Measurements from ENCODE around the gene PRDM10. TPM values are rescaled to one million over a fixed set of nuclear protein-coding genes. Genes with fewer than 3 reads are reported as not detected.

PRDM10 gene
- total RNA-seq, 4 donors from 2014 or later = 7.2 to 13.4 (median 8.1) TPM

- no peak for TF ChIP-seq CTCF (IDR thresholded peaks at IDR 0.05)
- no peak for DNase-seq (ENCODE audit: low spot score)
These were observed 10.3 kb downstream of the PRDM10 start for GRCh38 chr11:129992161-129992944.

DNA sequence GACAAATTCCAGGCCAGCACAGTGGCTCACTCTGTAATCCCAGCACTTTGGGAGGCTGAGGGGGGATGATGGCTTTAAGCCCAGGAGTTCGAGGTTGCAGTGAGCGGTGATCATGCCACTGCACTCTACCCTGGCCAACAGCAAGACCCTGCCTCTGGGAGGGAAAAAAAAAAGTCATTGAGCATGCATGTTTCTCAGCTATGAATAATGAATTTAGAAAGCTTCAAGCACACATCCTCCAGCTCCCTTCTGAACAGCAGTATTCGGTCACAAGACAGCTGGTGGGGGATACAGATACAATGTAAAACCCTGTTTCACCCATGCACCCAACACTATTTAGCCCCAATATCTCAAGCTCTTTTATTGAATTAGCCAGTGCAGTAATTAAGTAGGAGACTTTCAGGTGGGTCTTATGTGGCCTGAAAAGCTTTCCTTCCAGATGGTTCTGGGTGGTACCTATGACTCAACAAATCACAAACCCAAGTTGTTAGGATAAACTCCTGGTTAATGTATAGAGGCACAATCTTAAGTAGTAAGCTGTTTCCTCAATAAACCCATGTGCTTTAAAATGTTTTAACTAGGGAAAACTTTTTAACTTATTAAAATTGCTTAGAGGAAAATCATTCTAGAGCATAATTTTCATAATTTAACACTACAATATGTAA is 13.4 kb downstream of the PRDM10 start:
- ATAC-seq (ENCODE audit: low FRiP score) (no peak), DNase-seq (ENCODE audit: low spot score) (no peak)
- no peak for TF ChIP-seq CTCF (IDR thresholded peaks at IDR 0.05)

More at GRCh38 chr11:129992161-129992944, 10.3 kb downstream of the PRDM10 start:
- no peak for ATAC-seq (ENCODE audit: low FRiP score)

DNA sequence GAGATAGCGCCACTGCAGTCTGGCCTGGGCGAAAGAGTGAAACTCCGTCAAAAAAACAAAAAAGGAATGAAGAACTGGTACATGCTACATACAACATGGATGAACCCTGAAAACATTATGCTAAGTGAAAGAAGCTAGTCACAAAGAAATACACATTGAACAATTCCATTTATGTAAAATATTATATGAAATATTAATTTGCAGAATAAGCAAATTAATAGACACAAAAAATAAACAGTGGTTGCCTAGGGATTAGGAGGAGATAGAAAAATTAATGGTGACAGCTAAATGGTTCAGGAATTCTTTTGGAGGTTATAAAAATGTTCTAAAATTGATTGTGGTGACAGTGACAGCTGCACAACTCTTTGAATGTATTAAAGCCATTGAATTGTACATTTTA is 14.7 kb downstream of the PRDM10 start:
- no peak for ATAC-seq (ENCODE audit: low FRiP score)
- TF ChIP-seq CTCF (IDR thresholded peaks at IDR 0.05) = no peak
- DNase-seq (ENCODE audit: low spot score) = no peak

- DNase-seq (ENCODE audit: low spot score) (no peak), ATAC-seq (ENCODE audit: low FRiP score) (no peak)
- TF ChIP-seq CTCF (IDR thresholded peaks at IDR 0.05) = no peak
These were observed 16.8 kb downstream of the PRDM10 start for GRCh38 chr11:129985823-129986222.

GRCh38 chr11:129980086-129980485 is 22.5 kb downstream of the PRDM10 start:
- no peak for TF ChIP-seq CTCF (IDR thresholded peaks at IDR 0.05)
- DNase-seq (ENCODE audit: low spot score) (no peak), ATAC-seq (ENCODE audit: low FRiP score) (no peak)

- no peak for TF ChIP-seq CTCF (IDR thresholded peaks at IDR 0.05)
- no peak for DNase-seq (ENCODE audit: low spot score)
- no peak for ATAC-seq (ENCODE audit: low FRiP score)
These were observed 23.5 kb downstream of the PRDM10 start for GRCh38 chr11:129979046-129979605.

Measured in omental fat pad (tissue), 4 donors.